ENCODE measurements around the gene NAXD.
A peak's percentile ranks its signal among the peaks of the same experiment; 100 is the strongest.
"Not testable (repeated sequence)": the region's sequence is repeated elsewhere in the genome, so short reads cannot be mapped to it uniquely, and the experiment has no call there.

The NAXD gene

GRCh38 chr13:110597041-110597689 is 18.2 kb upstream of the NAXD start:
- DNase-seq: no peak

GRCh38 chr13:110600261-110600819 is 15.0 kb upstream of the NAXD start:
- DNase-seq: no peak

- no peak for DNase-seq
Observed at GRCh38 chr13:110600980-110601379, 14.4 kb upstream of the NAXD start.

- no peak for DNase-seq
Observed at GRCh38 chr13:110605132-110605531, 10.2 kb upstream of the NAXD start.

- not testable (repeated sequence) for DNase-seq
Observed at GRCh38 chr13:110606281-110606680, 9.1 kb upstream of the NAXD start.

- no peak for DNase-seq
Observed at GRCh38 chr13:110607675-110608224, 7.6 kb upstream of the NAXD start.

- DNase-seq: no peak
Observed at GRCh38 chr13:110610955-110611595, 4.3 kb upstream of the NAXD start.

- no peak for DNase-seq
Observed at GRCh38 chr13:110615005-110615321, 382 bp upstream of the NAXD start.

- peak; percentile 54 for DNase-seq
Observed at GRCh38 chr13:110616103-110617101, 1.1 kb downstream of the NAXD start.

- peak; percentile 40 for DNase-seq
Observed at GRCh38 chr13:110617321-110618072, 2.2 kb downstream of the NAXD start.

GRCh38 chr13:110618167-110618566 is 2.8 kb downstream of the NAXD start:
- DNase-seq: no peak

- no peak for DNase-seq
Observed at GRCh38 chr13:110618780-110619179, 3.4 kb downstream of the NAXD start.

GRCh38 chr13:110620596-110620995 is 5.3 kb downstream of the NAXD start:
- no peak for DNase-seq

GRCh38 chr13:110624766-110625756 is 9.7 kb downstream of the NAXD start:
- DNase-seq: no peak

- no peak for DNase-seq
Observed at GRCh38 chr13:110625771-110626321, 10.5 kb downstream of the NAXD start.

- DNase-seq: no peak
Observed at GRCh38 chr13:110626521-110626920, 11.2 kb downstream of the NAXD start.

- DNase-seq: no peak
Observed at GRCh38 chr13:110627351-110627750, 12.0 kb downstream of the NAXD start.

- DNase-seq: no peak
Observed at GRCh38 chr13:110627761-110628476, 12.6 kb downstream of the NAXD start.

GRCh38 chr13:110628477-110628793 is 13.1 kb downstream of the NAXD start:
- DNase-seq: no peak

Data from EL (cell line).